Caco-2 (cell line): Measurements from ENCODE around the gene XPC. TPM values are rescaled to one million over a fixed set of nuclear protein-coding genes. Genes with fewer than 3 reads are reported as not detected.

ENCODE experiments used
- BruUV-seq: library from RNA; stranded (reverse); fragments of 400-500 nt; replicated peaks from 2 replicates; lab custom pipeline; 2021; lab: Mats Ljungman, UMichigan
- CTCF ChIA-PET: fragments of 300-600 bp; sonication (Branson Sonifier 250); formaldehyde crosslinking; loops from one replicate; lab custom pipeline; 2022; ENCODE audit warnings: antibody characterized with exemption; lab: Charles Lee
- POLR2A ChIA-PET: fragments of 300-600 bp; sonication (Branson Sonifier 250); formaldehyde crosslinking; loops from one replicate; lab custom pipeline; 2022; ENCODE audit warnings: antibody characterized with exemption; lab: Charles Lee
- DNase-seq, 2 experiments: peaks; one replicate each; pipeline versions ENCODE4 v3.0.0 to v3.0.0-alpha.2; 2020 to 2022
- H3K27me3 ChIP-seq: replicated peaks from 2 replicates; pipeline ENCODE4 v1.6.0; 2011; ENCODE audit warnings: low read length; ENCODE audit not compliant: control insufficient read depth, insufficient read depth
- H3K36me3 ChIP-seq: 2 replicates; pipeline ENCODE4 v1.5.1; 2011; ENCODE audit warnings: low read length; ENCODE audit not compliant: control insufficient read depth, insufficient read depth
- H3K4me1 ChIP-seq: fragments of 250-450 bp; sonication (Bioruptor Pico); 2 replicates; pipeline ENCODE4 v1.5.1; 2020; ENCODE audit warnings: mild to moderate bottlenecking
- H3K4me3 ChIP-seq: 2 replicates; pipeline ENCODE4 v1.5.1; 2011; ENCODE audit warnings: low read depth, mild to moderate bottlenecking, control low read depth, low read length
- H3K9me3 ChIP-seq: fragments of 250-450 bp; sonication (Bioruptor Pico); 2 replicates; pipeline ENCODE4 v1.5.1; 2020; ENCODE audit warnings: mild to moderate bottlenecking, moderate library complexity
- H3K27ac Mint-ChIP-seq: one replicate; pipeline ENCODE4 v1.8.0; 2022; ENCODE audit warnings: mixed read lengths; ENCODE audit not compliant: unreplicated experiment
- H3K27me3 Mint-ChIP-seq: one replicate; pipeline ENCODE4 v1.8.0; 2022; ENCODE audit warnings: mixed read lengths; ENCODE audit not compliant: insufficient read depth, unreplicated experiment
- H3K36me3 Mint-ChIP-seq: one replicate; pipeline ENCODE4 v1.8.0; 2022; ENCODE audit warnings: mild to moderate bottlenecking, mixed read lengths; ENCODE audit not compliant: insufficient read depth, unreplicated experiment
- H3K4me1 Mint-ChIP-seq: one replicate; pipeline ENCODE4 v1.8.0; 2022; ENCODE audit warnings: low read depth, mixed read lengths; ENCODE audit not compliant: unreplicated experiment
- H3K4me3 Mint-ChIP-seq: one replicate; pipeline ENCODE4 v1.8.0; 2022; ENCODE audit warnings: mild to moderate bottlenecking, moderate library complexity, mixed read lengths; ENCODE audit not compliant: unreplicated experiment
- H3K9me3 Mint-ChIP-seq: one replicate; pipeline ENCODE4 v1.8.0; 2022; ENCODE audit warnings: mixed read lengths; ENCODE audit not compliant: unreplicated experiment
- CTCF ChIP-seq, 2 experiments: fragments of 200-600 bp in 1 of 2; IDR thresholded peaks; 1 replicate in 1 of 2; 2 replicates in 1 of 2; pipeline versions ENCODE4 v1.5.1 to v1.8.0; 2011 to 2022; ENCODE audit warnings: antibody characterized with exemption in 1 of 2, control low read depth in 1 of 2, inconsistent platforms in 1 of 2, low read depth in 1 of 2, low read length in 1 of 2, mild to moderate bottlenecking in 1 of 2, moderate library complexity in 1 of 2; ENCODE audit not compliant: insufficient read depth in 1 of 2, severe bottlenecking in 1 of 2, unreplicated experiment in 1 of 2
- intact Hi-C: fragments of 100-400 bp; cut with micrococcal nuclease; formaldehyde crosslinking; loops from one replicate; pipeline ENCODE4 v1.10.0; 2022; ENCODE audit not compliant: unreplicated experiment
- total RNA-seq: library from RNA; stranded (reverse); gene quantifications from 2 replicates; pipeline ENCODE4 v1.2.3, GENCODE V29; 2022

The XPC gene
- total RNA-seq, 1 experiment from 2014 or later, result 31.0 TPM

GRCh38 chr3:14202874-14203520 is 24.6 kb upstream of the XPC start:
- DNase-seq, result no peak
- Histone ChIP-seq H3K36me3 (no peaks in the 10 kb centered on the region; the same call in 1 of the 2 replicates), H3K4me3 (no peak overlapping the region), H3K9me3 (no peaks in the 10 kb centered on the region), H3K27me3 (no peaks in the 10 kb centered on the region), H3K4me1 (peaks cover 71% of the 10 kb centered on the region)
- H3K27ac Mint-ChIP-seq, result peak overlapping the region; percentile 89
- no peaks in the 10 kb centered on the region for H3K9me3 Mint-ChIP-seq
- BruUV-seq, result no TSS peak
- peaks cover 47% of the 10 kb centered on the region for H3K4me1 Mint-ChIP-seq
- H3K36me3 Mint-ChIP-seq, result peaks cover 44% of the 10 kb centered on the region
- intact Hi-C loops, result loop anchor here (1.0 to 5.0 kb wide), 9 partner anchors 22 to 307 kb away; partner anchors contain the start of gene SLC6A6
- CTCF ChIA-PET, result interaction anchor here (0.6 to 2.3 kb wide), 48 partner anchors 10 to 415 kb away, joined by 3 to 35 read pairs (median 4); partner anchors contain the start of genes LSM3, SLC6A6, TMEM43 and XPC
- peak overlapping the region; percentile 44 for H3K4me3 Mint-ChIP-seq
- TF ChIP-seq CTCF (IDR thresholded peaks at IDR 0.05; ENCODE audit: insufficient read depth in 1 of 2, low read depth in 1 of 2, low read length in 1 of 2, severe bottlenecking in 1 of 2, unreplicated experiment in 1 of 2), result no peak
- POLR2A ChIA-PET, result interaction anchor here (0.7 to 3.7 kb wide), 6 partner anchors 23 to 200 kb away, joined by 3 to 32 read pairs (median 5); partner anchors contain the start of genes LSM3, SLC6A6 and XPC
- no peaks in the 10 kb centered on the region for H3K27me3 Mint-ChIP-seq

- Mint-ChIP-seq H3K27ac (peak overlapping the region; percentile 89), H3K4me1 (peaks cover 40% of the 10 kb centered on the region), H3K36me3 (peaks cover 53% of the 10 kb centered on the region), H3K9me3 (no peaks in the 10 kb centered on the region), H3K4me3 (peak overlapping the region; percentile 35), H3K27me3 (no peaks in the 10 kb centered on the region)
- H3K9me3 ChIP-seq, result no peaks in the 10 kb centered on the region
- H3K27me3 ChIP-seq, result no peaks in the 10 kb centered on the region
- H3K4me3 ChIP-seq, result no peak overlapping the region
- BruUV-seq, result no TSS peak
- H3K4me1 ChIP-seq, result peaks cover 62% of the 10 kb centered on the region
- no peak for TF ChIP-seq CTCF (IDR thresholded peaks at IDR 0.05; ENCODE audit: insufficient read depth in 1 of 2, low read depth in 1 of 2, low read length in 1 of 2, severe bottlenecking in 1 of 2, unreplicated experiment in 1 of 2)
- ChIA-PET POLR2A (interaction anchor here (1.1 to 3.7 kb wide), 3 partner anchors 23 to 30 kb away, joined by 3 to 32 read pairs (median 12); partner anchors contain the start of genes LSM3 and XPC), CTCF (interaction anchor here (0.6 to 1.7 kb wide), 3 partner anchors 24 to 279 kb away, joined by 3 to 22 read pairs (median 3); partner anchors contain the start of genes LSM3 and XPC)
- intact Hi-C loops, result loop anchor here (1.0 to 5.0 kb wide), 3 partner anchors 115 to 306 kb away; no protein-coding TSS in a partner anchor
- no peaks in the 10 kb centered on the region; the same call in 1 of the 2 replicates for H3K36me3 ChIP-seq
- peak; percentile 56 to 75 for DNase-seq
Observed at GRCh38 chr3:14201940-14202684, 23.7 kb upstream of the XPC start.

GRCh38 chr3:14200841-14201240 is 22.4 kb upstream of the XPC start:
- Histone ChIP-seq H3K36me3 (no peaks in the 10 kb centered on the region; the same call in 1 of the 2 replicates), H3K27me3 (no peaks in the 10 kb centered on the region), H3K4me1 (peaks cover 52% of the 10 kb centered on the region), H3K9me3 (no peaks in the 10 kb centered on the region), H3K4me3 (no peak overlapping the region)
- ChIA-PET CTCF (interaction anchor here (0.9 kb wide), 1 partner anchor 262 kb away, joined by 3 read pairs; no protein-coding TSS in a partner anchor), POLR2A (interaction anchor here (0.5 to 2.7 kb wide), 3 partner anchors 22 to 257 kb away, joined by 3 to 12 read pairs (median 5); partner anchors contain the start of genes LSM3 and XPC)
- DNase-seq, result no peak
- Mint-ChIP-seq H3K4me1 (peaks cover 36% of the 10 kb centered on the region), H3K36me3 (peaks cover 59% of the 10 kb centered on the region), H3K9me3 (no peaks in the 10 kb centered on the region), H3K27ac (peak overlapping the region; percentile 89), H3K4me3 (no peak overlapping the region), H3K27me3 (no peaks in the 10 kb centered on the region)
- intact Hi-C loops, result loop anchor here (5.0 kb wide), 1 partner anchor 216 kb away; no protein-coding TSS in a partner anchor
- TF ChIP-seq CTCF (IDR thresholded peaks at IDR 0.05; ENCODE audit: insufficient read depth in 1 of 2, low read depth in 1 of 2, low read length in 1 of 2, severe bottlenecking in 1 of 2, unreplicated experiment in 1 of 2), result no peak
- BruUV-seq, result no TSS peak
